AG04449 (cell line): ENCODE data around the gene GCSH.
"Not testable (repeated sequence)": the region's sequence is repeated elsewhere in the genome, so short reads cannot be mapped to it uniquely, and the experiment has no call there.

ENCODE experiments used
- CTCF ChIA-PET: fragments of 350-600 bp; formaldehyde crosslinking; extraction: SDS; loops from one replicate; lab custom pipeline; 2021; ENCODE audit warnings: antibody characterized with exemption; lab: Yijun Ruan, JAX
- POLR2A ChIA-PET: fragments of 400-600, 350-600 bp; formaldehyde crosslinking; extraction: SDS; loops from one replicate; lab custom pipeline; 2020; ENCODE audit warnings: antibody characterized with exemption, inconsistent platforms; lab: Yijun Ruan, JAX
- DNase-seq: peaks from one replicate; pipeline ENCODE4 v3.0.0-alpha.2; 2010; ENCODE audit warnings: low read depth, low spot score
- H3K4me3 ChIP-seq: 2 replicates; pipeline ENCODE4 v1.5.1; 2011; ENCODE audit warnings: low read depth, mild to moderate bottlenecking, control low read depth, low read length
- TF ChIP-seq, protein P1 (sequence below): IDR thresholded peaks from one replicate; pipeline ENCODE4 v1.5.1; 2011; ENCODE audit warnings: mild to moderate bottlenecking, moderate library complexity, low read length, control low read depth, inconsistent platforms; ENCODE audit not compliant: insufficient read depth; ENCODE audit errors: missing control alignments

The GCSH gene

GRCh38 chr16:81123092-81123852 is 27.1 kb upstream of the GCSH start:
- TF ChIP-seq, protein P1, sequence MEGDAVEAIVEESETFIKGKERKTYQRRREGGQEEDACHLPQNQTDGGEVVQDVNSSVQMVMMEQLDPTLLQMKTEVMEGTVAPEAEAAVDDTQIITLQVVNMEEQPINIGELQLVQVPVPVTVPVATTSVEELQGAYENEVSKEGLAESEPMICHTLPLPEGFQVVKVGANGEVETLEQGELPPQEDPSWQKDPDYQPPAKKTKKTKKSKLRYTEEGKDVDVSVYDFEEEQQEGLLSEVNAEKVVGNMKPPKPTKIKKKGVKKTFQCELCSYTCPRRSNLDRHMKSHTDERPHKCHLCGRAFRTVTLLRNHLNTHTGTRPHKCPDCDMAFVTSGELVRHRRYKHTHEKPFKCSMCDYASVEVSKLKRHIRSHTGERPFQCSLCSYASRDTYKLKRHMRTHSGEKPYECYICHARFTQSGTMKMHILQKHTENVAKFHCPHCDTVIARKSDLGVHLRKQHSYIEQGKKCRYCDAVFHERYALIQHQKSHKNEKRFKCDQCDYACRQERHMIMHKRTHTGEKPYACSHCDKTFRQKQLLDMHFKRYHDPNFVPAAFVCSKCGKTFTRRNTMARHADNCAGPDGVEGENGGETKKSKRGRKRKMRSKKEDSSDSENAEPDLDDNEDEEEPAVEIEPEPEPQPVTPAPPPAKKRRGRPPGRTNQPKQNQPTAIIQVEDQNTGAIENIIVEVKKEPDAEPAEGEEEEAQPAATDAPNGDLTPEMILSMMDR = no peak
- ChIA-PET POLR2A (no interaction called here), CTCF (no interaction called here)
- no peak for DNase-seq
- H3K4me3 ChIP-seq = no peak overlapping the region

DNA sequence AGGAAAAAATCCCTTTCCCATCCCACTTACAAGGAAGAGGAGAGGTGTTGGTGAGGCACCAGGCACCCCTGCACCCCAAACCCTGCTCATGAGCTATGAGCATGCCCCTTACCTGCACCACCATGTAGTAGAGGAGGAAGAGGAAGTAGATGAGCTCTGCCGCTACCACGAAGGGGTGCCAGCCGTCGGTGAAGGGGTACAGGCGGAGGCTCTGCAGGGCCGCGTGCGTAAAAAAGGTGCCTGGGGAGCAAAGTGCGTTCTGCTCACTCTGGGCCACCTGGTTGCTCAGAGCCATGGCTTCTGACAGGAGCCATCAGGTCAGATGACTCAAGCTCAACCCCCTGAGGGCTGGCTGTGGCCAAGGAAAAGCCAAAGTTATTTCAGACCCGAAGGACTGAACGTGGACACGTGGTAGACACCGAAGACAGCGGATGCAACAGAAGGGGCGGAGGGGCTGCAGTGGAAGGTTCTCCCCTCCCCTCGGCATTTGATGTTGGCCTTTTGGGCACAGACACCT is 25.3 kb upstream of the GCSH start:
- H3K4me3 ChIP-seq = no peak overlapping the region
- POLR2A ChIA-PET = no interaction called here
- CTCF ChIA-PET = no interaction called here
- TF ChIP-seq, protein P1 = no peak
- DNase-seq = no peak

DNA sequence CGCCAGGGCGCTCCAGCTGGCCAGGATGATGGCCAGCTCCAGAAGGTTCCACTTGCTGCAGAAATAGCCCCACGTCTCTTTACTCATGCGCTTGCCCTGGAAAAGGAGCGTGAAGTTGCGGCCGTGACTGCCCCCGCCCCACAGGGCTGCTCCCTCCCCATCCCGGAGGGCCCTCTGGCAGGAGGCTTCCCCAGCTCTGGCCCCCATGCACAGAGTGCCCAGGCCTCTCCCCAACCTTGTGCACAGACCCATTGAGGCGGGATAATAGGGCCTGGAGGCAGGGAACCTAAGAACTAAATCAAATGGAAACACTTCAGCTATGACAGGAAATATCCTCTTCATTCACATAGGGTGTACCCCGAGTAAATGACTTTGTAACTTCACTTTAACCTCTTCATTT is 21.2 kb upstream of the GCSH start:
- ChIA-PET CTCF (no interaction called here), POLR2A (no interaction called here)
- no peak for DNase-seq
- TF ChIP-seq, protein P1 = no peak
- H3K4me3 ChIP-seq = no peak overlapping the region

GRCh38 chr16:81116285-81116684 is 20.1 kb upstream of the GCSH start:
- CTCF ChIA-PET = no interaction called here

GRCh38 chr16:81112453-81112852 is 16.3 kb upstream of the GCSH start:
- no peak for DNase-seq
- CTCF ChIA-PET = no interaction called here
- TF ChIP-seq, protein P1 = no peak
- no peak overlapping the region for H3K4me3 ChIP-seq
- POLR2A ChIA-PET = no interaction called here

More at GRCh38 chr16:81116285-81116684, 20.1 kb upstream of the GCSH start:
- H3K4me3 ChIP-seq = no peak overlapping the region
- TF ChIP-seq, protein P1 = no peak
- POLR2A ChIA-PET = no interaction called here
- DNase-seq = no peak

GRCh38 chr16:81109274-81109673 is 13.1 kb upstream of the GCSH start:
- DNase-seq, H3K4me3 ChIP-seq, CTCF ChIA-PET, POLR2A ChIA-PET: not testable (repeated sequence)

DNA sequence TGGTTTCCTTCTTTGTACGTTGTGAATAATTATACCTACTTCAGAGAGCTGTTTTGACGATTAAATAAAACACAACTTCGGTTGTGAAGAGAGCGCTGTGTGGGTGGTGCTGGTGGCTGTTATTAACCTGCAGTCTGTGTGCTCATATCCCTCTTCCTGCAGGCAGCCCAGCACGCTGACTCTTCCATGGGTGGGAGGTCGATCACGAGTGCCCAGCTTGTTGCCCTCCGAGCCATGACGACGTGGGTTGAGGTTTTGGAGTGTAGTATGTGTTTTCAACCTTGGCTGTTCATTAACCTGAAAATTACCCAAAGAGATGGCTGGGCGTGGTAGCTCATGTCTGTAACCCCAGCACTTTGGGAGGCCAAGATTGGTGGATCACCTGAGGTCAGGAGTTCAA is 11.3 kb upstream of the GCSH start:
- CTCF ChIA-PET = no interaction called here
- no peak overlapping the region for H3K4me3 ChIP-seq
- POLR2A ChIA-PET = no interaction called here
- TF ChIP-seq, protein P1 = no peak
- DNase-seq = no peak
